Calu3 (cell line): ENCODE measurements around the gene TOMM70. TPM values are rescaled to one million over a fixed set of nuclear protein-coding genes. Genes with fewer than 3 reads are reported as not detected.
A peak's percentile ranks its signal among the peaks of the same experiment; 100 is the strongest.

ENCODE experiments used
- BruUV-seq: library from RNA; stranded (reverse); fragments of 400-500 nt; replicated peaks from 2 replicates; lab custom pipeline; 2021; lab: Mats Ljungman, UMichigan
- CTCF ChIA-PET: fragments of 300-600 bp; sonication (Branson Sonifier 250); formaldehyde crosslinking; loops from one replicate; lab custom pipeline; 2022; ENCODE audit warnings: antibody characterized with exemption; lab: Charles Lee
- DNase-seq: peaks from one replicate; pipeline ENCODE4 v3.0.0; 2022
- H3K27ac Mint-ChIP-seq: one replicate; pipeline ENCODE4 v1.8.0; 2022; ENCODE audit warnings: mixed read lengths; ENCODE audit not compliant: unreplicated experiment
- H3K27me3 Mint-ChIP-seq: one replicate; pipeline ENCODE4 v1.8.0; 2022; ENCODE audit warnings: mixed read lengths; ENCODE audit not compliant: unreplicated experiment
- H3K36me3 Mint-ChIP-seq: one replicate; pipeline ENCODE4 v1.8.0; 2022; ENCODE audit warnings: mild to moderate bottlenecking, moderate library complexity, mixed read lengths; ENCODE audit not compliant: insufficient read depth, unreplicated experiment
- H3K4me1 Mint-ChIP-seq: one replicate; pipeline ENCODE4 v1.8.0; 2022; ENCODE audit warnings: mild to moderate bottlenecking, low read depth, mixed read lengths; ENCODE audit not compliant: unreplicated experiment
- H3K4me3 Mint-ChIP-seq: one replicate; pipeline ENCODE4 v1.8.0; 2022; ENCODE audit warnings: mild to moderate bottlenecking, low read depth, moderate library complexity, mixed read lengths; ENCODE audit not compliant: unreplicated experiment
- H3K9me3 Mint-ChIP-seq: one replicate; pipeline ENCODE4 v1.8.0; 2022; ENCODE audit warnings: low read depth, mixed read lengths; ENCODE audit not compliant: unreplicated experiment
- CTCF ChIP-seq: fragments of 200-600 bp; IDR thresholded peaks from one replicate; pipeline ENCODE4 v1.8.0; 2022; ENCODE audit warnings: antibody characterized with exemption; ENCODE audit not compliant: unreplicated experiment
- intact Hi-C: fragments of 100-400 bp; cut with micrococcal nuclease; formaldehyde crosslinking; loops from one replicate; pipeline ENCODE4 v1.10.0; 2022; ENCODE audit not compliant: unreplicated experiment
- total RNA-seq: library from RNA; stranded (reverse); gene quantifications from 2 replicates; pipeline ENCODE4 v1.2.3, GENCODE V29; 2022

TOMM70 gene
- total RNA-seq, 1 experiment from 2014 or later = 49.5 TPM

- no peaks in the 10 kb centered on the region for H3K4me1 Mint-ChIP-seq
- no peaks in the 10 kb centered on the region for H3K9me3 Mint-ChIP-seq
These were observed 769 bp upstream of the TOMM70 start for GRCh38 chr3:100401674-100402041.

GRCh38 chr3:100400419-100400779 is 490 bp downstream of the TOMM70 start:
- Mint-ChIP-seq H3K27ac (peak overlapping the region; percentile 98), H3K9me3 (no peaks in the 10 kb centered on the region), H3K4me1 (peaks cover 7% of the 10 kb centered on the region), H3K36me3 (peaks cover 37% of the 10 kb centered on the region), H3K4me3 (peak overlapping the region; percentile 85), H3K27me3 (no peaks in the 10 kb centered on the region)
- TF ChIP-seq CTCF = no peak
- intact Hi-C loops = loop anchor here (5.0 kb wide), 1 partner anchor 192 kb away; no protein-coding TSS in a partner anchor
- peak; percentile 25 for DNase-seq
- no TSS peak for BruUV-seq
- CTCF ChIA-PET = interaction anchor here (0.6 to 0.9 kb wide), 2 partner anchors 235 to 569 kb away, joined by 3 to 4 read pairs; no protein-coding TSS in a partner anchor

More at GRCh38 chr3:100401674-100402041, 769 bp upstream of the TOMM70 start:
- H3K27me3 Mint-ChIP-seq = no peaks in the 10 kb centered on the region
- TSS peak; percentile 81 for BruUV-seq
- H3K27ac Mint-ChIP-seq = peak overlapping the region; percentile 98
- CTCF ChIA-PET = interaction anchor here (0.9 to 1.0 kb wide), 3 partner anchors 61 to 233 kb away, joined by 3 to 6 read pairs (median 3); no protein-coding TSS in a partner anchor
- peaks cover 37% of the 10 kb centered on the region for H3K36me3 Mint-ChIP-seq
- DNase-seq = peak; percentile 24
- no peak for TF ChIP-seq CTCF
- intact Hi-C loops = loop anchor here (5.0 kb wide), 1 partner anchor 191 kb away; no protein-coding TSS in a partner anchor
- H3K4me3 Mint-ChIP-seq = peak overlapping the region; percentile 85

GRCh38 chr3:100399341-100400071 is 1.4 kb downstream of the TOMM70 start:
- no peak for TF ChIP-seq CTCF
- peak overlapping the region; percentile 98 for H3K27ac Mint-ChIP-seq
- CTCF ChIA-PET = interaction anchor here (0.9 kb wide), 1 partner anchor 236 kb away, joined by 3 read pairs; no protein-coding TSS in a partner anchor
- peak overlapping the region; percentile 85 for H3K4me3 Mint-ChIP-seq
- peaks cover 7% of the 10 kb centered on the region for H3K4me1 Mint-ChIP-seq
- no peaks in the 10 kb centered on the region for H3K27me3 Mint-ChIP-seq
- H3K36me3 Mint-ChIP-seq = peaks cover 37% of the 10 kb centered on the region
- H3K9me3 Mint-ChIP-seq = no peaks in the 10 kb centered on the region
- DNase-seq = no peak
- intact Hi-C loops = loop anchor here (5.0 kb wide), 1 partner anchor 193 kb away; no protein-coding TSS in a partner anchor
- BruUV-seq = TSS peak; percentile 27

- intact Hi-C loops = no loop called here
- H3K27ac Mint-ChIP-seq = no peak overlapping the region
- peaks cover 7% of the 10 kb centered on the region for H3K4me1 Mint-ChIP-seq
- no peak overlapping the region for H3K4me3 Mint-ChIP-seq
- BruUV-seq = no TSS peak
- TF ChIP-seq CTCF = no peak
- no peaks in the 10 kb centered on the region for H3K27me3 Mint-ChIP-seq
- H3K36me3 Mint-ChIP-seq = peaks cover 32% of the 10 kb centered on the region
- CTCF ChIA-PET = no interaction called here
- DNase-seq = no peak
- no peaks in the 10 kb centered on the region for H3K9me3 Mint-ChIP-seq
These were observed 3.9 kb downstream of the TOMM70 start for GRCh38 chr3:100396967-100397366.
